HG02981 (cell line): ENCODE measurements around the gene EFCAB10.
"Not testable (repeated sequence)": the region's sequence is repeated elsewhere in the genome, so short reads cannot be mapped to it uniquely, and the experiment has no call there.

ENCODE experiments used
- ATAC-seq: cut with Tn5 transposase; IDR thresholded peaks from one replicate; pipeline ENCODE4 v1.9.1; 2021; ENCODE audit warnings: mild to moderate bottlenecking, moderate library complexity; ENCODE audit not compliant: unreplicated experiment

EFCAB10 gene

GRCh38 chr7:105531792-105532671 lies 49.3 kb downstream of the EFCAB10 start, which contains the start of gene RINT1:
RINT1 (plus strand) TSS chr7:105532201; CDS start chr7:105532316, 115 bp downstream.
- ATAC-seq, result peak; percentile 87

- no peak for ATAC-seq
Measured at GRCh38 chr7:105530546-105530945, 50.7 kb downstream of the EFCAB10 start.

GRCh38 chr7:105530126-105530525 lies 51.2 kb downstream of the EFCAB10 start:
- no peak for ATAC-seq

- not testable (repeated sequence) for ATAC-seq
Measured at GRCh38 chr7:105527737-105528136, 53.6 kb downstream of the EFCAB10 start.

- no peak for ATAC-seq
Measured at GRCh38 chr7:105524840-105525239, 56.5 kb downstream of the EFCAB10 start.

GRCh38 chr7:105524423-105524822 lies 56.9 kb downstream of the EFCAB10 start:
- ATAC-seq, result not testable (repeated sequence)

GRCh38 chr7:105521717-105522463 lies 59.4 kb downstream of the EFCAB10 start, which contains the start of gene PUS7:
PUS7 (minus strand) TSS chr7:105522271; CDS start chr7:105508512, 13,759 bp downstream.
- peak; percentile 81 for ATAC-seq

GRCh38 chr7:105521027-105521716 lies 60.1 kb downstream of the EFCAB10 start:
- ATAC-seq, result peak; percentile 38

GRCh38 chr7:105520620-105521019 lies 60.7 kb downstream of the EFCAB10 start:
- not testable (repeated sequence) for ATAC-seq

GRCh38 chr7:105519353-105519752 lies 61.9 kb downstream of the EFCAB10 start:
- no peak for ATAC-seq

- not testable (repeated sequence) for ATAC-seq
Measured at GRCh38 chr7:105515610-105516009, 65.7 kb downstream of the EFCAB10 start.
